NCI-H2107 (cell line): Measurements from ENCODE around the gene BARX1.
"Not testable (repeated sequence)": the region's sequence is repeated elsewhere in the genome, so short reads cannot be mapped to it uniquely, and the experiment has no call there.

Experiments used
- DNase-seq: peaks from one replicate; lab custom pipeline; 2025; lab: John Stamatoyannopoulos, UW

Gene BARX1

GRCh38 chr9:93955111-93955980 lies at the start of gene BARX1:
TSS of gene BARX1 (minus strand) at chr9:93955355. CDS start at chr9:93955146, 209 bp downstream.
- DNase-seq = peak; percentile 45

GRCh38 chr9:94002316-94003140 lies 47.4 kb upstream of the BARX1 start:
- peak; percentile 36 for DNase-seq

- DNase-seq = no peak
Measured at GRCh38 chr9:93996863-93997262, 41.7 kb upstream of the BARX1 start.

- no peak for DNase-seq
Measured at GRCh38 chr9:93996367-93996766, 41.2 kb upstream of the BARX1 start.

- no peak for DNase-seq
Measured at GRCh38 chr9:93994545-93994944, 39.4 kb upstream of the BARX1 start.

- DNase-seq = no peak
Measured at GRCh38 chr9:93994132-93994531, 39.0 kb upstream of the BARX1 start.

GRCh38 chr9:93992830-93993229 lies 37.7 kb upstream of the BARX1 start:
- DNase-seq = no peak

- DNase-seq = no peak
Measured at GRCh38 chr9:93990448-93990847, 35.3 kb upstream of the BARX1 start.

GRCh38 chr9:93988056-93988455 lies 32.9 kb upstream of the BARX1 start:
- DNase-seq = no peak

GRCh38 chr9:93984860-93985259 lies 29.7 kb upstream of the BARX1 start:
- DNase-seq = no peak

- no peak for DNase-seq
Measured at GRCh38 chr9:93983875-93984274, 28.7 kb upstream of the BARX1 start.

GRCh38 chr9:93979721-93980120 lies 24.6 kb upstream of the BARX1 start:
- no peak for DNase-seq

GRCh38 chr9:93978551-93978950 lies 23.4 kb upstream of the BARX1 start:
- DNase-seq = no peak

- DNase-seq = no peak
Measured at GRCh38 chr9:93976973-93977372, 21.8 kb upstream of the BARX1 start.

- DNase-seq = no peak
Measured at GRCh38 chr9:93976081-93976480, 20.9 kb upstream of the BARX1 start.

GRCh38 chr9:93975262-93975661 lies 20.1 kb upstream of the BARX1 start:
- DNase-seq = no peak

GRCh38 chr9:93974151-93974550 lies 19.0 kb upstream of the BARX1 start:
- DNase-seq = no peak

- not testable (repeated sequence) for DNase-seq
Measured at GRCh38 chr9:93972655-93973054, 17.5 kb upstream of the BARX1 start.

- DNase-seq = no peak
Measured at GRCh38 chr9:93969328-93969661, 14.1 kb upstream of the BARX1 start.

GRCh38 chr9:93968451-93969327 lies 13.5 kb upstream of the BARX1 start:
- no peak for DNase-seq

GRCh38 chr9:93967020-93967803 lies 12.1 kb upstream of the BARX1 start:
- no peak for DNase-seq
